GM18519 (cell line): ENCODE measurements around the gene FMNL2.
"Not testable (repeated sequence)": the region's sequence is repeated elsewhere in the genome, so short reads cannot be mapped to it uniquely, and the experiment has no call there.

Experiments used
- ATAC-seq: cut with Tn5 transposase; IDR thresholded peaks from one replicate; pipeline ENCODE4 v1.9.1; 2021; ENCODE audit warnings: mild to moderate bottlenecking, moderate library complexity; ENCODE audit not compliant: unreplicated experiment, low FRiP score

Gene FMNL2

DNA sequence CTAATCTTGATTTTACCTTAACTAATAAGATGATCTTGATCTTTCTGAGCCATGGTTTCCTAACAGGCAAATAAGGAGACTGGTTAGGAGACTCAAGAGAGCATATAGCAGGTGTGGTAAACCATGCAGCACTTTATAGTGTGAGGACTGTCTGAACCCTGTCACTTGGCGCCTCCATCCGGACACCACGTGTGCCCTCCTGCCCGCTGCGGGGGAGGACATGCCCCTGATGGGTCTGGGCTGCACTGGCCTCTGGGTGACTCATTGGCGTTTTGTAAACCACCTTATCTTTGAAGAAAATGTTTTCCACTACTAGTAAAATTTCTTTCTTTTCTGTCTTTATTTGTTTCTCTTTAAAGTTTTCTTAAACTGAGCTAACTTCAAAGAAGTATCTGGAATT, 131.1 kb downstream of the FMNL2 start:
- ATAC-seq = no peak

DNA sequence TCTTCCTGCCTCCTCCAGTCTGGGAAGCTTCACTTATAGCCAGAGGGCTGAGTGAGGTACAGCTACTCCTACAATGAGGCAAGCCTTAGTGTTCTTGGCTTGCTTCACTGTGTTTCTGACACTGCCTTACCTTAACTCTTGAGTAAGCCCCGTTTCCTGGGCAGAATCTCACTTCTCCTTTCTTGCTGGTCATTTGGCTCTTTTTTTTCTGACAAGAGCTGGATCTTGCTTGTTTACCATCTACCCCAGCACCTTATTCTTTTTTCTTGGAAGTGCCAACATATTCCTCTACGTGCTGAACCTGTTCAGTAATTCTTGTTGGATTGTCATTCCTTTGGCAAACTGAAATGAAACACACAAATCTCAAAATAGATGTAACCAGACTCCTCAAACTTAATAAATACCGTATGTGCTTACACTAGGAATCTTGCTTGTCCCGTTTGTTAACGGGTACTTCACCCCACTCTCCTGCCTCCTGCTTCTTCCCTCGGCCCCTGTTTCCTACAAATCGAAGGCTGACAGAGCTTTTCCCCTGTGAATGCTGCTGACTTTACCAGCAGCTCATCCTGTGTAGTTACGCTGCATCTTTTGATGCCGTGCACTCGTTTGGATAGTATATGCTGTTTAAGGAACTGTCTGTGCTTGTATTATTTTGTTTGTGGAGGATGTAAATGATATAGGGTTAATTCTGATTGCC, 132.2 kb downstream of the FMNL2 start:
- ATAC-seq = peak; percentile 92

DNA sequence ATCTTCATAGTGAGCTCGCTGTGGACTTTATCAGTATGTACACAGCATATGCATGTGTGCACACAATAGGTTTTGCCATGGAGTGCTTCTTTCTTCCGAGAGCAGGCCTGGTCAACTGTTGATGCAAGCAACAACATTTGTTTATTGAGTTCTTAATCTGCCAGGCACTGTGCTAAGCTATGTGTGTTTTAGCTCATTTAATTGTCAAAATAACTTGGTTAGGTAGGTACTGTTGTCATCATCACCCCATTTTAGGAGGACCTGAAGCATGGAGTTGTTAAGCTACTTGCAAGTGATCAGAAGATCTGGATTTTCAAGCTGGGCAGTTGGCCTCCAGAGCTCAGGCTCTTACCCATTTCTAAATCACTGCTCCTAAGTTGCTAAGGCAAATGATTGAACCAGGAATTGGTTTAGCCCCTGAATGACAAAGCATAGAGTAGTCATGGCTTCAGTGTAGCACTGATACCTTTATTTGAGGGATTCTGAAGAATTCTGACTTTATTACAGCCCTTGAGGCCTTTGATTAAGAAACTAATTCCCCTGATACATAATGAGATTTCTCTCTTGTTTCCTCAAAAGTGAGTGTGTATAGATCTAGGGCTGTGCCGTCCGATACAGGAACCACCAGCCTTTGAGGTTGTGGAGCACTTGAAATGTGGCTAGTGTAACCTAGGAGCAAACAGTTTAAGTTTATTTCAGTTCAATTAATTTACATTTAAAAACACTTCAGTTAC, 132.9 kb downstream of the FMNL2 start:
- no peak for ATAC-seq

DNA sequence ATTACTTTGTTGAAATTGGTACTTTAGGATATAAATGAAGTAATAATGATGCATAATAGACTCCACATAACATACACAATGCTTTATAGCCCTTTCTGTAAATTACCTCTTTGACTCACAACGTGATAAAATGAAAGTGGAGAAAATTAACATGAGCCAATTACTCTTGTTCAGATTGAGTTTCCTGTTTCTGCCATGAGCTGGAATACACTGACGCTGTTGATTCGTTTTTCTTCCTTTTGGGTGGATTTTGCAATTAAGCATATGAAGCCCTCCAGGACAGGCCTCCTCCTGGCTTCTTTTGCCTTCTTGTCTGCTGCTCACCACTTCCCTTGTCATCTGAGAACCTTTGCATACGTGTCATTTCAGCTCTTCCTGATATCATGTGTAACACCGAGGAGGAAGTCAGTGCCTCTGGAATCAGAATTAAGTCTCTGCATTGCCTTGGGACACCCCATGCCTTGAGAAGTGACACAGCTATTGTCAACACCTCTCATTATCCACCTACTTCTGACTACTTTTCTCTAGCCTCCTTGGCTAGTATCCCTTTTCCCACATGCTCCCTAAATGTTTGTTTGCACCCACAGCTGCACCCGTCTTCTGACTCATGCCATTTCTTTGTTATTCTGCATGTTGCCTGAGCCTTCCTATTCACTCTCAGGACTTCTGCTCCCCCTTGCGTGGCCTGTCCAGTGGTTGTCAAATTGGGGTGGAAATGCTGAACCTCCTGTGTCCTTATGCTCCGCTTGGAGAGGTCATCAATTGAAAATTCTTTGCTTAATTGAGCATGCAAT, 134.1 kb downstream of the FMNL2 start:
- no peak for ATAC-seq

DNA sequence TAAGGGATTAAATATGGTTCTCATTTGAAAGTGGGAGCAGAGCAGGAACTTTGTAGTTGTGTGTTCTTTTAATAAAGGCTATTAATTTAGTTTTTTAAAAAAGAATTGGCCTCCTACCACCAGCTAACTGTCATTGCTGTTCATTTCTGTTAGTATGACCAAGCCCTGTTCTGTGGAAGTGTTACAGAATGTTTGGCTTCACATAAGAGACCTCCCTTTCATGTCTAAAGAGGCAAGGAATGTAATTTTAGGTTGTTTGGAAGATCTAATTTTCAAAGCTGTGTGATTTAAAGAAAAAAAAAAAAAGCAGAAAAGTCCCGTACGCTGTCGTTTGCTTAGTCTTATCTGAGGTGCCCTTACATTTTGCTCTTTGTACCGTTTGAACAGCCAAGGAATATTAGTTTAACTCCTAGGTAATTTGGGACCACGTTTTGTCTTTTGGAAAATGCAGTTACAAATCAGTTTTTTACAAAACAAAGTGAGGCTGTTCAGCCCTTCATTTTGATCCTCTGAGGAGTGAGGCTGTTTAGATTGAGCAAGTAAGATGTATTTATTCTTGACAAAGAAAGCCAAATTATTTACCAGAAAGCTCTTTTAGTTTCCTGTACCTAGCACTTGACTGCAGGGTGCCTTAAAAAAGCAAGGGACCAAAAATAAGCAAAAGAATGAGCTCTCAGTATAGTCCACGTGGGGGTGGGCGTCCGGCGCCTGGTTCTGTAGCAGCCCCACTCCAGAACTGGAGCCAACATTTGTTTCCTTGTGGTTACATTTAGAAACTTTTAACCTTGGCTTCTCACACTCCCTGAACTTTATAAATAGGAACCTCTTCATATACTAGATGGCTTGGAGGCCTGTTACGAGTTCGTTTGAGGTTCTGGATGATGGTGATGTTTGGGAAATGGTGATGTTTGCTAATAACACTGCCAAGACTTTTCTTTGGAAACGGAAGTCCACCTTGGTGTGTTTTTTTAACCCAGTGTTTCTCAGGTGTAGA, 136.2 kb downstream of the FMNL2 start:
- ATAC-seq = no peak

DNA sequence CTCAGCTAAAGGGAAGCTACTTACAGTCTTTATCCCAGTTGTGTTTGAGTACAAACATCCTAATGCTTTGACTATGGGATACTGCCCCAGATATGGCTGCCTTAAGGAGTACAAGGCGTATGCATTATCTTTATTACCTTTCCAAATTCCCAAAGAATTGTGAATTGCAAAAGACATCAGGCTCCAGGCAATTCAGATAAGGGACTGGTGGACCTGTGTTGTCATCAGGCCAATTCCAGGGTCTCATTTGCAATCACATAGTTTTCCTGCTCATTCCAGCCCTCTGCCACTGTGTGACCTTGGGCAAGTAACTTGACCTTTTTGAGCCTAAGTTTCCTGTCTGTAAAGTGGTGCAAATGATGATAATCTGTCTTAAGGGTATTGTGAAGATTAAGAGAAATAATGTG, 137.5 kb downstream of the FMNL2 start:
- ATAC-seq = no peak

DNA sequence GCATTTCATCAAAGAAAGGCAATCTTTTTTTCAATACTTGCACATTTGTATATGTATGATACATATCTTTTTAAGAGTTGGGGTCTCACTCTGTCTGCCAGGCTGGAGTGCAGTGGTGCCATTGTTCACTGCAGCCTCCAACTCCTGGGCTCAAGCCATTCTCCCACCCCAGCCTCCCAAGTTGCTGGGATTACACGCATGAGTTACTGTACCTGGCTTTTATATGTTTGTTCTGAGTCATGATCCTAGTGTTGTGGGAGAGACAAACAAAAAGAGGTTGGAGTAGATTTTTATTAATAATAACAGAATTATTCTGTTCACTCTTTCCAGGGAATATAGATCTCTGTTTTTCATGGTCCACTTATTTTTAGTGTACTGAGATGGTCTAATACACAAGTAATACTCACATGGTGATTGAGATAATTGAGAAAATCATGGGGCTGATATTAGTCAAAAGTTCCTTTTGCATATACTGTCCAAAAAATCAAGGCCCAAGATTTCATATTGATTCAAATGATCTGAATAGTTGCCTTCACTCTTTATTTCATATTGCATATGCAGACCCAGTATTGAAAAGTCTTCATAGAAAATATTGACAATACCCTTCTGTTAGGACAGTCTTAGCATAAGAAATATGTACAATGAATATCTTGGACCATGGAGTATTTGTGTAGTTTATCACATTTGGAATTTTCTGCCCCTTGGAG, 138.3 kb downstream of the FMNL2 start:
- no peak for ATAC-seq

DNA sequence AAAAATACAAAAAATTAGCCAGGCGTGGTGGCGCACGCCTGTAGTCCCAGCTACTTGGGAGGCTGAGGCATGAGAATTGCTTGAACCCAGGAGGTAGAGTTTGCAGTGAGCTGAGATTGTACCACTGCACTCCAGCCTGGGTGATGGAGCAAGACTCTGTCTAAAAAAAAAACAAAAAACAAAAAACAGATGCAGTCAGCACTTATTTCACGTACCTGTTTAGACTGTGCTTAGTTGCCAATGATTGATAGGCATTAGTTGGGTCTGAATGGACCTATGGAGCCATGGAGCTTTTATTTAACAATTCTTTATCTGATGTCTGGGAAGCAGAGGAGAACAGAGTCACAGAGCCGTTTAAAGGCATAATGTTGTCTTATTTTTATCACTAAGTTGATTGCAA, 139.5 kb downstream of the FMNL2 start:
- ATAC-seq = not testable (repeated sequence)

DNA sequence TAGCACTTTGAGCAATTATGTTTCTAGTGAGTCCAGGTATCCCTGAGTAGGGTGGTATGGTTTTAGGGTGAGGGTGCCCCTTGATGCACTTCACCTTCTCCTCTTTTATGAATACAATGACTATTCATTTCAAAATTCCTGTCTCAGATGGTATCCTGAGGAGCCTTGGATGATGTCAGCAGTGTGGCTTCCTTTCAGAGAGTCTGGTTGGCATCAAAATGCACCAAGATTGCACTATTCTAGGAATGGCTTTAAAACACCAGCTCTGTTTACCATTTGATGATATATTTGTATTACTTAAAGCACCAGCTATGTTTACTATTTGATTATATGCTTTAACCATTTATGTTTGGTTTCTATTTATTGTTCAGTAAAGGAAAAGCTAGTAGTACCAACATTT, 141.0 kb downstream of the FMNL2 start:
- no peak for ATAC-seq

DNA sequence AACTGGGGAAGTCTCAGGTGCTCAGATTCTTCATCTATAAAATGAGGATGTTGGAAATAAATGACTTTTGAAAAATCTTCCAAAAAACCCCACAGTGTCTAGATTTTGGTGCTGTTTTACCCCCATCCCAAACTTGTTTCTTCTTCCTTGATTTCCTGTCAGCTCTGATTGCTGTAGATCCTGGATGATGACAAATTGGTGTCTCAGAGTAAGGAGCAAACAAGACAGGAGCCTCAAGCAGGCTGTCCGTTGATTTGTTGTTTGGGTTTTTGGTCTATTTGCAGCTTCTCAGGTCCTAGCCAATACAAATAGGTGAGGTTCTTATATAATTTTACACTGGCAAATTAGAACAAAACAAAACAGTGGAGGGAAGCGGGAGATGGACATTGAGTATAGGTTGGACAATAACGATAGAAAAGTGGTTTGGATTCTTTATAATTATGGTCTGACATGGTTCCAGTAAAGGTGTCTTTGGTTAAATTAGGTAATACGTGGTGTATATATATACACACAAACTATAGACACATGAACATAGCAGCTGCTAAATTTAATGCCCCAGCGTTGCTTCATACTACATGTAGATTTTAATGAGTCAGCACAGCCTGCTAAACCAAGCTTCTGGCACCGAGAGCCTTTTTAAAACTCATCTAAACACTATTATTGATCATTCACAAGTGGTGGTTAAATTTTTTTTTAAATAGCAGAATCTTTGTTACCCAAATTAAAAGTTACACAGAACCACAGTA, 142.5 kb downstream of the FMNL2 start:
- no peak for ATAC-seq

DNA sequence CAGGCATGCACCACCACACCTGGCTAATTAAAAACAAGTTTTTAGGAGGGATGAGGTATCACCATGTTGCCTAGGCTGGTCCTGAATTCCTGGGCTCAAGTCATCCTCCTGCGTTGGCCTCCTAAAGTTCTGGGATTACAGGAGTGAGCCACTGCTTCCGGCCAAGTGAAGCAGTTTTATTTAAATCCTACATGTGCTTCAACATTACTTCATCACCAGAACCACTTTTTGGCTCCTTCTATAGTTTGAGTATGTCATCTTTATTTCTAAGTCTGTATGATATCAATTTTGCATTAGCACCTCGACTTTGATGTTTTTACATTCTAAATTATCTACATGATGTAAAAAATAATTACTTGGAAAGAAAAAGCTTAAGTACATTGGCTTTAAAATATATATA, 144.3 kb downstream of the FMNL2 start:
- ATAC-seq = no peak

DNA sequence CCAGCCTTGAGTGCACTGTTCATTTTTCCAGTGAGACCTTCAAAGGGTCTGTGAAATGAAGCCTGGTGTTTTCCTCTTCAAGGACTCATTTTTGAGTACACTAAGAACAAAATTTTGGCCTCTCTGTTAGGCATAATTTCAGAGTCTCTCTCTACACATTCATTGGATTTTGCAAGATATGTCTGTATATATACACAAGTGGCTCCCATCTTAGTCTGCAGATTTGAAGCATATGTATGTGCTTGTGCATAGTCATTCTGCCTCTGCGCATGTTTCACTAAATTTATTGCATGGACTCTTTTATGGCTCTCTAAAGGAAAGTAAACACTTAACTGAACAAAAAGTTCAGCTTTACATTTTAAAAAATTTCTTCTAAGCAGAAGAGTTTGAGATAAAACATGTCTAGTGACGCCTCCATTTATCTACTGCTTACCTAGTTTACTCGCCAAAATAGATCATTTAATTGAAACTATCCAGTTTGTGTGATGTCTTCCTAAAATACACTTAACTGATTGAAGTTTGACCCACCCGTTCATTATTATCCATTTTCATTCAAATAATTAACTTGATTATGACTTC, 145.9 kb downstream of the FMNL2 start:
- ATAC-seq = no peak

DNA sequence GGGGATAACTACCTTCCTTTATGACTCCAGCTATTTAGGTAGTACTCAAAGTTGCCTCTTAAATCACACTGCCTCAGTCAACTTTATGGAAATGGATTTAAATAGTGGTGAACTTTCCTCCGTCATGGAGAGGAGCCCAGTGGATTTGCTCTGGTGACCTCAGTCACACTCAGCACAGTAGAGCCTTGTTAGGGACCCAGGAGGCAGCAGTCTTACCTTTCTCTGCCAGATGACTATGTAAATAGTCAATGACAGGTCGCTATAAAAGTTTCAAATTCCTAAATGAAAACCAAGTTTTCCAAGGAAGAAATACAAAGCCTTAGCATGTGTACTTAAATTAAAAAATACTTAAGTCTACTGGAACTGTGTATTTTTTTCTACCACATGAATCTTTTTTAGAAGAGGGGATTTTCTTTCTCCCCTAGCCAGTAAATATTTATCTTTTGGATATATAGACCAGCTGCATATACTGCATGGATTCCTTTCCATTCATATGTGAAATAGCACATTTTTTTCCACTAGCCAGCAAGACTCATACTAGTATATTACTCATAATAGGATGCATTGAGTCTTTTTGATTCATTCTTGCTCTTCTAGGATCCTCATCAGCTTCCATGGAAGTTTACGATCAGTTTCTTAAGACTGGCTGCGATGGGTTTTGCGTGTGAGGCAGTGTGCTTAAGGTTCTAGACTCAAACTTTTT, 147.1 kb downstream of the FMNL2 start:
- no peak for ATAC-seq

DNA sequence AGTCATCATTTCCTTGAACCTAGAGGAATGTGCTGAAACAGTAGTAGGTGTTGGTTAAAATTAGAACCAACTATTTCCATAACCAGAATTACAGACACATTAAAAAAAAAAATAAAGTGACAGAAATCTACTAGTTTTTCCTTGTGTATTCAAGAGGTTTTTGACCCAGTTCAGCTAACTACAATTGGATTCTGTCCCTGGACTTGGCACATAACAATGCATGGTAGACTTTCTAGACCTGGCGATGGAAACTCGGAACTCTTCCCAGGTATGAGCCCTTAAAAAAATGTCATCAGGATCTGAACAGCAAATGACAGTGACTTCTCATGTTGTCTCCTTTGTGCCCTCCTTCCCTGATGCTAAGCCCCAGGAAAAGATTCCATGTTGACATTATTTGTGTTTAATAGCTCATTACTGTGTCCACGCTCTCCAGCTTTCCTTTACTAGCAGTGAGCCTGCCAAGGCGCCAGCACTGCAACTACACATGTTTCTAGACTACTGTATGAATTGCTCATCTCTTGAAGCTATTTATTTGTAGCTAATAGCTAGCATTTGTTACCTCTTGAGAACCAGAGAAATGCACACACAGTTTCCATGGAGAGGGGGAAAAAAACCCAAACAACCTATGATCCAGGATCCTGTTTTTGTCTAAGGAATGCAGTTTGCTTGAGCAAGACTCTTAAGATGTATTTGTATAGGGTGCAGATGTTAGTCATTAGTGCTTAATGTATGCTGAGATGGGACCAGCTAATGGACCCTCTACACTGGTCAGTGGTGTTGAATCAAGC, 148.5 kb downstream of the FMNL2 start:
- ATAC-seq = no peak

DNA sequence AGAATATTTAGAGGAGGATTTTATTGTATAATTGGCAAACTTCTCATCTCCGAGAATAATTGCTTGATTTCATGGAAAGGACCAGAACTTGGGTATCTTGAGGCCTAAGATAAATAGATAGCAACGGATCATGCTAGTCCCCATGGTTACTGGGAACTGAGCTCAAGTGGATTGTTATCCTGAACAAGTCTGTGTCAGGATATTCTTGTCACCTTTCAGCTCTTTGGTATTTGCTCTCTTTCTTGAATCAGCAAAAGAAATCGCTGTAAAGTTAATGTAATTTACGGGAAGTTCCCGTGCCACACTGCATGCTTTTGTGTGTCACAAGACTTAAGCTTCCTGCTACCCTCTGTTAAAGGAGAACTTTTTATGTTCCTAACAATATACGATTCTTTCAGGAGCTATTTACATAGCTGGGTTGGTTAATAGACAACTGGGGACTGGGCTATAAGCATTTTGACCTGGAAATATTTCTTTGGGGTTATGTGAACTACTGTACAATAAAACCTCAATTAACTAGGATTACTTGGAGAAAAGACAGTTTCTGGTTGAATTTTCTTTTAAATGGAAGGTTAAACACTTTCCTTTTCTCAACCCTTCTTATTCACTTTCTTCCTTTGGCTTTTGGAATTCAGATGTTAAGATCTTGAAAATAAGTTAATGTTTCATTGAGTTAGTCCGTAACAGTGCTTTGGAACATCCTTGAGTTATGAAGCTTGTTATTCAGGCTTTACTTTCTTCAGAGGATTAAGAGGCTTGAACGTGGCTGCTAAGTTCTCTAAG, 151.2 kb downstream of the FMNL2 start:
- ATAC-seq = no peak

DNA sequence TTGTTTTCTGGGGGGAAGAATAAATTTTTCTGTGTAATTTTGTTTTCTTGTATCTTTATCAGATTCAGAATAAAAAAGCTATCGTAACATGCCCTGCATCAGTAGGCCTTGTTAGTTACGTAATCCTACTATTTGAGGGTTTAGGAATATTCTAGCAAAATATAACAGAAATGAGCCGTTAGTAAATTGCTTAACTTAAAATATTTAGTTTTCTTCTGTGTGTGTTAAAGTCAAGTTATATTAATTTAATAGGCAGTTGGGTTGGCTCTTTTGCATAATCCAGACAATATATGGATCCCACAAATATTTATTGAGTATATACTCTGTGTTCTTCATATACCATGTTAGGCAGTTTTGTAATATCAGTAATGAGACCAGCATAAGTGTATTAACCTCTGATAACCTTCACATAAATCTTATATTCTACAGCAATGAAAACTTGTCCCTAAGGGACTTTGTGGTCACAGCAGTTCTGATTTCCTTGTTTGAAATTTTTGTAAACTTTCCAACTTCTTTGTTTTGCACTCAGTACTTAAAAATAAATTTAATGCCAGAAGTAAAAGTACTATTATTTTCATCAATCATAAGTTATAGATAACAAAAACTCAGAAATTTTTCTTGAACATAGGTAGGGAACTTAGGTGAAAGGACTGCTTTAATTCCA, 151.9 kb downstream of the FMNL2 start:
- ATAC-seq = no peak
